Measurements from ENCODE around the gene LSS. TPM values are rescaled to one million over a fixed set of nuclear protein-coding genes. Genes with fewer than 3 reads are reported as not detected.
"Not testable (repeated sequence)": the region's sequence is repeated elsewhere in the genome, so short reads cannot be mapped to it uniquely, and the experiment has no call there.

Gene LSS
- total RNA-seq, 1 donor from 2014 or later = 34.2 TPM

- DNase-seq (ENCODE audit: low read depth) = not testable (repeated sequence)
These were observed 58.0 kb downstream of the LSS start for GRCh38 chr21:46170436-46171193.

DNA sequence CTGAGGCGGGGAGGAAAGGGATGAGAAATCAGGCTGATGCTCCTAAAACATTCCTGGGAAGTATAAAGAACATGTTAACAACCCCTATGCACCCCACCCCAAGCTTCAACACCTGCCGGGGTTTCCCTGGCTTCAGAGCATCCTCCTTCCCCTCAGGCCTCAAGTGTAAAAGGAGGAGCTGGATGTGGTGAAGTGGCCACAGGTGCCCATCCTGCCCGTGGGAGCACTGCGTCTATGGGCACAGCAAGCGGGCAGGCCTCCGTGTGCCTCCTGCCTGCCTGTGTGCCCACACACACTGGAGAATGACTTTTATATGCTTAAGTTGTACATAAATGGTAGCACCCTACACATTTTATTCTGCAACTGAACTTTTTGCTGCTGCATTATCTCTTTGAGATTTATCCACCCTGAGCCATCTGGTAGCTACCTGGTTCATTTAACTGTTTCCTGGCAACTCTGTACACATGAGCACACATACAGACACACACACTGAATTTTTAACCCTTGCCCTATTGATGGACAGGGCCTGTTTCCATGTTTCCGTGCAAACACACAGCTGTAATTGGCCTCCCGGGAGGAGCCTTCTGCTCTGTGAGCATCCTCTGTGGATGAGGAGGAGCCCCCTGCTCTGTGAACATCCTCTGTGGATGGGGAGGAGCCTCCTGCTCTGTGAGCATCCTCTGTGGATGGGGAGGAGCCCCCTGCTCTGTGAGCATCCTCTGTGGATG, 59.8 kb downstream of the LSS start:
- DNase-seq (ENCODE audit: low read depth) = no peak

DNA sequence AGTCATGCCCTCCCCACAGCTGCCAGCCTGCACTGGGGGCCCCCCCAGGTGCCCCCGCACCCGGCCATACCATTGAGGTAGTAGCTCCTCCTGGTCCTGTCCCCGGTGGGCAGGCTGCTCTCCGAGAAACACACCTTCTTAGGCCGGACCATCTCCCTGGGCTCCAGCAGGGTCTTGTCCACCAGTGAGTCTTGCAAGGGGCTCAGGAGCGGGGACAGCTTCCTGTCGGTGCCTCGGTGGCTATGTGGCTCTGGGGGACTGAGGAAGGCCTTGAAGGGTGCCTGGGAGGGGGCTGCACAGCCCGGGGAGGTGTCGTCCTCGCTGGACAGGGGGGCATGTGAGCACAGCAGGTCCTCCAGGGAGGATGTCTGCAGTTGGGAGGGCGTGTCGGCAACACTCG, 60.3 kb downstream of the LSS start:
- no peak for DNase-seq (ENCODE audit: low read depth)

- DNase-seq (ENCODE audit: low read depth) = no peak
These were observed 63.5 kb downstream of the LSS start for GRCh38 chr21:46165098-46165497.

GRCh38 chr21:46163380-46163779, 65.2 kb downstream of the LSS start:
- DNase-seq (ENCODE audit: low read depth) = no peak

DNA sequence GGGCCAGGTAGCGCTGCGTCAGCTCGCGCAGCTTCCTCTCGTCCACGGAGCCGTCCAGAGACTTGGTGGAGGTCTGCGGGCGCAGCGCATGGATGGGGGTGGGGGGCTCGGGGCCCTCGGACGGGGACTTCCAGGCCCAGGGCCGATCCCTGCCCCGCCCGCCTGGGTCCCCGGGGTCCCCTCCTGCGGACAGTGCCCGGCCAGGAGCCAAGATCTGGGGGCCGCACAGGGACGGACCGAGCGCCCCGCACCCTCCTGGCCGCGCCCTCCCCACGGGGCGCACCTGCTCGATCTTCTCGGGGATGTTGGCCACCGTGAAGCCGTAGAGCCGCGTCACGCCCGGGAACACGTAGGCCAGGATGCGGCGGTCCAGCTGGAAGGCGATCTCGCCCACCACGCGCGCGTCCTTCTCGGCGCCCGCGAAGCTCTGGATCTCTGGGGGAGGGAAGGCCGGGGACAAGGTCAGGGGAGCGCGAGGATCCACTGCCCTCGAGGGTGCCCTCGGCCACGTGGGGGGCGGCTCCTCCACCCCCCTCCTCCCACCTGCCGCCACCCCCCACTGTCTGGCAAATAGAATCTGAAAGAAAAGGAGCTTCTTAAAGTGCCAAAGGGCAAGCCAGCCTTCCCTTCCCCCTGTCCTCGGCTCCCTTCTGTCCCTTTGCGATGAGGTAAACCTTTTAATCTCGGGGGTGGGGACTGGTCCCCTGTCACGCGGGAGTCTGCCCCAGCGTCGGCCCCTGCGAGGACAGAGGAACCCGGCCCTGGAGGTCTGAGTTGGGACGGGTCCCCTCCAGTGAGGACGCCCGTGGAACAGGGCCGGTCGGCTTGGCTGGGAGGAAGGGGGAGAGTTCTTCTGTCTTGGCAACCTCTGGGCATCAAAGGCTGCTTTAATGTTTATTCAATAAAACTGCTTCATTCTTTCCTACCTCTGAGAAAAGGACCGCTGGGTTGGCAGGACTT, 66.7 kb downstream of the LSS start:
- DNase-seq (ENCODE audit: low read depth) = no peak

GRCh38 chr21:46160907-46161632, 67.5 kb downstream of the LSS start:
- DNase-seq (ENCODE audit: low read depth) = no peak

DNA sequence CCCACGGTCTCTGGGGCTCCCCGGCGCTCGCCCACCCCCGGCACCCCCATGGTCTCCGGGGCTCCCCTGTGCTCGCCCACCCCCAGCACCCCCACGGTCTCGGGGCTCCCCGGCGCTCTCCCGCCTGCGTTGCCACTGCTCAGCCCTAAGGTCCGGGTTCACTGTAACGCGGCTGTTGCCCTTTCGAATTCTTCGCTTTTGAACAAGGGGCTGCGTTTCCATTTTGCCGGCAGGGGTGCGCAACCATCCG, 68.0 kb downstream of the LSS start:
- no peak for DNase-seq (ENCODE audit: low read depth)

- no peak for DNase-seq (ENCODE audit: low read depth)
These were observed 68.5 kb downstream of the LSS start for GRCh38 chr21:46159841-46160656.

GRCh38 chr21:46159390-46159789, 69.2 kb downstream of the LSS start:
- no peak for DNase-seq (ENCODE audit: low read depth)

- DNase-seq (ENCODE audit: low read depth) = no peak
These were observed 69.8 kb downstream of the LSS start for GRCh38 chr21:46158666-46159300.

- no peak for DNase-seq (ENCODE audit: low read depth)
These were observed 70.6 kb downstream of the LSS start for GRCh38 chr21:46157987-46158451.

GRCh38 chr21:46157396-46157986, 71.1 kb downstream of the LSS start:
- DNase-seq (ENCODE audit: low read depth) = no peak

- no peak for DNase-seq (ENCODE audit: low read depth)
These were observed 71.9 kb downstream of the LSS start for GRCh38 chr21:46156678-46157077.

DNA sequence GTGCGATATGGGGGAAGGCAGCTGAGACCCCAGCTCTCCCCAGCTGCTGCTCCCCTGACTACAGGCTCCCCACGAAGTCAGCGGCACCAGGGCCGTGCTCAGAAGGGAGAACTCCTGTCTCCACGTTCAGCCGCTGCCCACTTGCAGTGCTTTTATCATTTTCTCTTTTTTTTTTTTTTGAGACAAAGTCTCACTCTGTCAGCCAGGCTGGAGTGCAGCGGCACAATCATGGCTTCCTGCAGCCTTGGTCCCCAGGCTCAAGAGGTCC, 72.3 kb downstream of the LSS start:
- no peak for DNase-seq (ENCODE audit: low read depth)

GRCh38 chr21:46155514-46156377, 72.8 kb downstream of the LSS start, which contains the start of gene FTCD:
Gene FTCD (minus strand): TSS chr21:46155579. CDS start chr21:46155523, 56 bp downstream.
- no peak for DNase-seq (ENCODE audit: low read depth)

- no peak for DNase-seq (ENCODE audit: low read depth)
These were observed 73.5 kb downstream of the LSS start for GRCh38 chr21:46154955-46155513.

DNA sequence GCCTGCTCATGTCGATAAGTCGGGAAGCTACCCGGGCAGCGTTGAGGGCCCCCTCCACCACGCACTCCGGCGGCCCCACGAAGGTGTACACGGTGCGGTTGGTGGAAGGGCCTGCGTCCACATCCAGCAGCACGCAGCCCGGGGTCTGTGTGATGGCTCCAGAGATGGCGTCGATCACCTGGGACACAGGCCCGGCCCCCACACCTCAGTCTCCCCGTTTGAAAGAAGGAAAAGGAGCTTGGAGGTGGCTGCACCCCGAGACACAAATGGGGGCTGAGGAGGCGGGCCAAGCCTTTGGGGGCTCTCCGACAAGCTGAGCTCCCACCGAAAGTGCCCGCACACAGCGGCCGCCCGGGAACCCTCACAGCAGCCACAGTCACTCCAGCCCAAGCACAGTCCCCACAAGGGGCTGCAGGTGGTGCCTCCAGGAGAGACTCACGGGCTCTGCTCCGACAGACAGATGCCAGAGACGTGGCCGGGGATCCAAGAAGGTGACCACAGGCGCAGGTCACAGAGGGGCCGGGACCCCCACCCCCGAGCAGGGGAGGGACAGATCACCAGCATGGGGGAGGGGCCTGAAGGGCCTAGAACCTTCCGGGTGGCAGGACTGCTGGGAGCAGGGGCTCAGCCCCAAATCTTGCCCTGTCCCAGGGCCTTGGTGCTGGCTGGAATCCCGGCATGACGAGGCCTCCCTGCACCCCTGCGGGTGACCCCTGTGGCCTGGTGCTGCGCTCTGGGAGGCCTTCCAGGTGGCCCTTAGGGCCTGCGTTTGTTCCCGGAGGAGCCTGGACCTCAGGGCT, 74.2 kb downstream of the LSS start:
- no peak for DNase-seq (ENCODE audit: low read depth)
